Left ventricle myocardium inferior (tissue), 1 donor: ENCODE measurements around the gene PRSS21. TPM values are rescaled to one million over a fixed set of nuclear protein-coding genes. Genes with fewer than 3 reads are reported as not detected.

Source experiments
- DNase-seq: peaks from one replicate; pipeline ENCODE4 v3.0.0-alpha.2; 2020
- H3K27ac ChIP-seq: fragments of 200-600 bp; replicated peaks from 2 replicates; pipeline ENCODE4 v1.8.0; 2021
- H3K27me3 ChIP-seq: fragments of 200-600 bp; 2 replicates; pipeline ENCODE4 v1.8.0; 2021; ENCODE audit warnings: low read depth
- H3K36me3 ChIP-seq: fragments of 200-600 bp; 2 replicates; pipeline ENCODE4 v1.8.0; 2021
- H3K4me1 ChIP-seq: fragments of 200-600 bp; 2 replicates; pipeline ENCODE4 v1.8.0; 2021
- H3K4me3 ChIP-seq: fragments of 200-600 bp; 2 replicates; pipeline ENCODE4 v1.8.0; 2021; ENCODE audit warnings: mild to moderate bottlenecking, moderate library complexity
- H3K9me3 ChIP-seq: fragments of 200-600 bp; replicated peaks from 2 replicates; pipeline ENCODE4 v1.8.0; 2021
- intact Hi-C: fragments of 100-400 bp; cut with micrococcal nuclease; formaldehyde crosslinking; loops from one replicate; pipeline ENCODE4 v1.11.0; 2022
- total RNA-seq: library from RNA; stranded (reverse); fragmentation: NEBNext Ultra II Directional; extraction: Animal tissue kit (Norgen Biotek cat#: 25700); gene quantifications from one replicate; pipeline ENCODE4 v1.2.1, GENCODE V29; 2021
- TF ChIP-seq, protein P1 (sequence below): fragments of 200-600 bp; IDR thresholded peaks from 2 replicates; pipeline ENCODE4 v1.8.0; 2021; ENCODE audit warnings: antibody characterized with exemption, mild to moderate bottlenecking, borderline replicate concordance
- donor health status: DM: no; HTN: yes; CAD: no; lungs with severe emphysema.

The PRSS21 gene
- total RNA-seq, 1 donor from 2014 or later, result not detected

DNA sequence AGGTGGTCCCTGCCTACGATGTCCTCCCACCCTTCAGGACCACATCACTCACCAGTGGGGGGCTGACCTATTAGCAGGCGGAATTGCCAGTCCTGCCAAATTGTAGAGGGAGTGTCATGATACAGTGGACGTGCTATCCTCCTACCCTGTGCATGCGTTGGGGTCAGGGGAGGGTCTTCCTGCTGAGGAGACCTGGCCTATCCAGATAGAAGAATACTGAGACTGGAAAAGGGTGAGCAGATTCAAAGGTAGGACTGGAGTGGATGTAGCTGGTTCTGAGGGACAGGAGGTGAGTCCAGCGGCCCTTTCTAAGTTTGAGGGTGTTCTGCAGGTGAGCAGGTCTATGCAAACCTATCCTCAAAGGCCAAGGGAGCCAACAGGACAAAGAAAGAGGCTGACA, 10.8 kb upstream of the PRSS21 start:
- peaks cover 24% of the 10 kb centered on the region for H3K9me3 ChIP-seq
- TF ChIP-seq, protein P1, sequence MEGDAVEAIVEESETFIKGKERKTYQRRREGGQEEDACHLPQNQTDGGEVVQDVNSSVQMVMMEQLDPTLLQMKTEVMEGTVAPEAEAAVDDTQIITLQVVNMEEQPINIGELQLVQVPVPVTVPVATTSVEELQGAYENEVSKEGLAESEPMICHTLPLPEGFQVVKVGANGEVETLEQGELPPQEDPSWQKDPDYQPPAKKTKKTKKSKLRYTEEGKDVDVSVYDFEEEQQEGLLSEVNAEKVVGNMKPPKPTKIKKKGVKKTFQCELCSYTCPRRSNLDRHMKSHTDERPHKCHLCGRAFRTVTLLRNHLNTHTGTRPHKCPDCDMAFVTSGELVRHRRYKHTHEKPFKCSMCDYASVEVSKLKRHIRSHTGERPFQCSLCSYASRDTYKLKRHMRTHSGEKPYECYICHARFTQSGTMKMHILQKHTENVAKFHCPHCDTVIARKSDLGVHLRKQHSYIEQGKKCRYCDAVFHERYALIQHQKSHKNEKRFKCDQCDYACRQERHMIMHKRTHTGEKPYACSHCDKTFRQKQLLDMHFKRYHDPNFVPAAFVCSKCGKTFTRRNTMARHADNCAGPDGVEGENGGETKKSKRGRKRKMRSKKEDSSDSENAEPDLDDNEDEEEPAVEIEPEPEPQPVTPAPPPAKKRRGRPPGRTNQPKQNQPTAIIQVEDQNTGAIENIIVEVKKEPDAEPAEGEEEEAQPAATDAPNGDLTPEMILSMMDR, result no peak
- H3K36me3 ChIP-seq, result no peaks in the 10 kb centered on the region
- H3K4me3 ChIP-seq, result no peak overlapping the region
- peaks cover 49% of the 10 kb centered on the region for H3K27me3 ChIP-seq
- H3K4me1 ChIP-seq, result no peaks in the 10 kb centered on the region
- H3K27ac ChIP-seq, result no peak overlapping the region
- no peak for DNase-seq
- intact Hi-C loops, result no loop called here

DNA sequence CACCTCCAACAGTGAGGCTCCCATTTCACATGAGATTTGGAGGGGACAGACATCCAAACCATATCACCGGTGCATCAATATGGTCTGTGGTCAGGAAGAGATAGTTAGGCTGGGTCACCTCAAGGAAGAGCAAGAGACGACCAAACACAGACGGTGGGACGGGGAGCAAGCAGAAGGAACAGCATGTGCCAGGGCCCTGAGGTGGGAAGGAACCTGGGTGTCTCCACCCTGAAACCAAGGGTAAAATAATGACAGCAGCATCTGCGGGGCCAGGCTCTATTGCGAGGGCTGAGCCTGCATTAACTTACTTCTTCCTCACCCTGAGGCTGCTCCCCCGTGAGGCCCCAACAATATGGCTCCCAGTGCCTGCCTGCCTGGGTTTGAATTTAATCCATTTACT, 8.9 kb upstream of the PRSS21 start:
- no peak overlapping the region for H3K27ac ChIP-seq
- H3K9me3 ChIP-seq, result peaks cover 20% of the 10 kb centered on the region
- peaks cover 7% of the 10 kb centered on the region for H3K4me1 ChIP-seq
- intact Hi-C loops, result no loop called here
- DNase-seq, result no peak
- TF ChIP-seq, protein P1, result no peak
- no peaks in the 10 kb centered on the region for H3K36me3 ChIP-seq
- H3K27me3 ChIP-seq, result peaks cover 68% of the 10 kb centered on the region
- no peak overlapping the region for H3K4me3 ChIP-seq

DNA sequence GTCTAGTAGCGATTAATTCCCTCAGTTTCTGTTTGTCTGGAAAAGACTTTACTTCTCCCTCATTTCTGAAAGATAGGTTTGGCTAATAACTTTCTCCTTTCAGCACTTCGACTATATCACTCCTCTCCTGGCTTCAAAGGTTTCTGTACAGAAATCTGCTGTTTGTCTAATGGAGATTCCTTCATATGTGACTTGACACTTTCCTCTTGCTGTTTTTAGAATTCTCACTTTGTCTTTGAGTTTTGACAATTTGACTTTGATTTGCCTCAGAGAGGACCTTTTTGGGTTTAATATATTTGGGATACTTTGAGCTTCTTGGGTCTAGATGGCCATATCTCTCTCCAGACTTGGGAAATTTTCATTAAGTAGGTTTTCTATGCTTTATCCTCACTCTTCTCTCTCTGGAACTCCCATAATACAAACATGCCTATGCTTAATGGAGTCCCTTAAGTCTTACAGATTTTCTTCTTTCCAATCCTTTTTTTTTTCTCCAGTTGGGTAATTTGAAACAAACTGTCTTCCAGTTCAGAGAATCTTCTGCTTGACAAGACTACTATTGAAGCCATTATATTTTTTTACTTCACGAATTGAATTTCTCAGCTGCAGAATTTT, 7.8 kb upstream of the PRSS21 start:
- peaks cover 9% of the 10 kb centered on the region for H3K9me3 ChIP-seq
- H3K4me3 ChIP-seq, result no peak overlapping the region
- H3K27me3 ChIP-seq, result peaks cover 79% of the 10 kb centered on the region
- TF ChIP-seq, protein P1, result no peak
- intact Hi-C loops, result no loop called here
- no peak for DNase-seq
- H3K4me1 ChIP-seq, result peaks cover 7% of the 10 kb centered on the region
- no peaks in the 10 kb centered on the region for H3K36me3 ChIP-seq
- H3K27ac ChIP-seq, result no peak overlapping the region

DNA sequence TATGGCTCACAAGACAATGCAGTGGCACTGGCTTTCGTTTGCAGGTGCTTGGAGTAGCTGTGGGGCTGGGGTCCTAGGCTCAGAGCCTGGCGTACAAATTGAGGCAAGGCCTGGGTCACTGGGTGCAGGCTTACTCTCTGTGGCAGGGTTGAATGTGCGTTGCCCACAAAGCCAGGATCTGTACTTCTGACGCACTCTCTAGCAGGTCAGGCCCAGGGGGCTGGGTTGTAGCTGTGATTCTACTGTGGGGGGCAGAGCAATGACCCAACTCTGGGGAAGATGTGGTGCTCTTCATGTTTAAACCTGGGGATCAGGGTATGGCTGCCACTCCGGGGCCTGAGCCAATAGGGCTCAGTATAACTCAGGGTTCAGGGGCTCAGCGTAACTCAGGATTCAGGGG, 6.4 kb upstream of the PRSS21 start:
- Histone ChIP-seq H3K9me3 (no peaks in the 10 kb centered on the region), H3K4me3 (no peak overlapping the region), H3K27me3 (peaks cover 79% of the 10 kb centered on the region), H3K36me3 (no peaks in the 10 kb centered on the region), H3K27ac (no peak overlapping the region), H3K4me1 (peaks cover 7% of the 10 kb centered on the region)
- intact Hi-C loops, result no loop called here
- DNase-seq, result no peak
- TF ChIP-seq, protein P1, result no peak

DNA sequence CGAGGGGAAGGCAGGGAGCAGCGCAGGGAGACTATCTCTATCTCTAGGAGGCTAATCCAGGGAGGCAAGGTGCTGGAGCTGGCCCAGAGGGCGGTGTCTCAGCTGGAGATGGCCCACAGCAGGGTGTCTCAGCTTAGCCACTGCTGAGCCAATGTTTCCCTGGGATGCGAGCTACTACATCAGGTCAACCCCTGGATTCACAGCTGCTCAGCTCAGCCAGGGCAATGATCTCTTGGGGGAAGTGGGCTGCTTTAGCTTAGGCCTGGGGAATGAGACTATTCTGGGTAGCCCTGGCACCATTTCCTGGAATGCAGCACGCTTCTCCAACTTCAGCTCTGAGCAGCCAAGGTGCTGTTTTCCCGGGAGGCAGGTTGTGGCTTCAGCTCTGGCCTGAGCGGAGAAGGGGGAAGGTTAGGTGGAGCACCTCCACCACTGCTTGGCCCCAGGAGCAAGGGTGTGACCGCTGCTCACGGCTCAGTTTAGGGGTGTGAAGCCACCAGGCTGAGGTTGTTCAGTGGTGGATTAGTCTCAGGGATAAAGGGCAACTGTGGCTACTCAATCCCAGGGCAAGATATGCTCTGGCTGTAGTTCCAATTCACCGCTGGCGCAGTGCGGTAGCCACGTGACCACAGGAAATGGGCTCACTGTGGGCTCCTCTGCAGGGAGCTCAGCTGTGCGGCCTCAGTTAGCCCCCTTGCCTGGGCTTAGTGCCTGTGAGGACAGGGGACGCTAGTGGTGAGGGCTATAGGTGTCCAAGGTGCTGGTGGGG, 5.2 kb upstream of the PRSS21 start:
- no peak overlapping the region for H3K27ac ChIP-seq
- peaks cover 7% of the 10 kb centered on the region for H3K4me1 ChIP-seq
- H3K9me3 ChIP-seq, result no peaks in the 10 kb centered on the region
- DNase-seq, result no peak
- H3K36me3 ChIP-seq, result no peaks in the 10 kb centered on the region
- H3K27me3 ChIP-seq, result peaks cover 79% of the 10 kb centered on the region
- H3K4me3 ChIP-seq, result no peak overlapping the region
- TF ChIP-seq, protein P1, result no peak
- intact Hi-C loops, result no loop called here
